ENCODE data around the gene ZC3H4.

ZC3H4 gene

DNA sequence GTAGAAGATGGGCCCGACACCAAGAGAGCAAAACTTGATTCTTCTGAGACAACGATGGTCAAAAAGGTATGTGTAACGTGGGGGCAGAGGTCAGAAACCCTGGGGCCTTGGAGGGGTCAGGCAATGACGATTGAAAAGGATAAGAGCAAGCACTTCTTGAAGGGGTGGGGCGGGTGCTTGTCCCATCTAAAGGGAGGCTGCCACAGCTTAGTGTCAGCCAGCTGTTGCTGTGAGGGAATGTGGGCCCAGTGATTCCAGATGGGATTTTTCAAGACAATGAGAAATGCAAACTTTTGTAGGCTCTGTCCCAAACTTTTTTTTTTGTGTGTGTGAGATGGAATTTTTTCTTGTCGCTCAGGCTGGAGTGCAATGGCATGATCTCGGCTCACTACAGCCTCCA is 41.6 kb upstream of the ZC3H4 start:
- TF ChIP-seq, protein P1, sequence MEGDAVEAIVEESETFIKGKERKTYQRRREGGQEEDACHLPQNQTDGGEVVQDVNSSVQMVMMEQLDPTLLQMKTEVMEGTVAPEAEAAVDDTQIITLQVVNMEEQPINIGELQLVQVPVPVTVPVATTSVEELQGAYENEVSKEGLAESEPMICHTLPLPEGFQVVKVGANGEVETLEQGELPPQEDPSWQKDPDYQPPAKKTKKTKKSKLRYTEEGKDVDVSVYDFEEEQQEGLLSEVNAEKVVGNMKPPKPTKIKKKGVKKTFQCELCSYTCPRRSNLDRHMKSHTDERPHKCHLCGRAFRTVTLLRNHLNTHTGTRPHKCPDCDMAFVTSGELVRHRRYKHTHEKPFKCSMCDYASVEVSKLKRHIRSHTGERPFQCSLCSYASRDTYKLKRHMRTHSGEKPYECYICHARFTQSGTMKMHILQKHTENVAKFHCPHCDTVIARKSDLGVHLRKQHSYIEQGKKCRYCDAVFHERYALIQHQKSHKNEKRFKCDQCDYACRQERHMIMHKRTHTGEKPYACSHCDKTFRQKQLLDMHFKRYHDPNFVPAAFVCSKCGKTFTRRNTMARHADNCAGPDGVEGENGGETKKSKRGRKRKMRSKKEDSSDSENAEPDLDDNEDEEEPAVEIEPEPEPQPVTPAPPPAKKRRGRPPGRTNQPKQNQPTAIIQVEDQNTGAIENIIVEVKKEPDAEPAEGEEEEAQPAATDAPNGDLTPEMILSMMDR (IDR thresholded peaks at IDR 0.05): no peak
- H3K27ac ChIP-seq: peak overlapping the region in 1 of 2 donors; percentile 14
- no peak for DNase-seq (ENCODE audit: low spot score)
- no peak overlapping the region for H3K4me3 ChIP-seq

DNA sequence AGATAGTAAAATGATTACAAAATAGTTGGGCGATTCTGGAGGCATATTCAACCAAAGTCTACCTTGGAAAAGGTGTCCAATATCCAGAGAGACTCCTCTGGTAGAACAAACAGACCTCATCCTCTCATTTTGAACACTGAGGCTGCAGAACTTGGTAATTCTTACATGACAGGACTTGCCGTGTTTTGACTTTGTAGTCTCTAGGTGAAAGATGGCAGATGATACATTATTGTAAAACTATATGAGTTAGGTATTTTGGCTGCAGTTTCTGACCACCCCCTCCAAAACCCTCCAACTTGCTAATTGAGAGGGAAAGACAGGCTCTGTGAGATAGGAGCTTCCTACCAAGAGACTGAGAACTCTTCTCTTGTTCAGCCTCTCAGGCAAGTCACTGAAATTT is 39.7 kb upstream of the ZC3H4 start:
- no peak overlapping the region for H3K4me3 ChIP-seq
- TF ChIP-seq, protein P1 (IDR thresholded peaks at IDR 0.05): no peak
- H3K27ac ChIP-seq: no peak overlapping the region
- DNase-seq (ENCODE audit: low spot score): no peak

DNA sequence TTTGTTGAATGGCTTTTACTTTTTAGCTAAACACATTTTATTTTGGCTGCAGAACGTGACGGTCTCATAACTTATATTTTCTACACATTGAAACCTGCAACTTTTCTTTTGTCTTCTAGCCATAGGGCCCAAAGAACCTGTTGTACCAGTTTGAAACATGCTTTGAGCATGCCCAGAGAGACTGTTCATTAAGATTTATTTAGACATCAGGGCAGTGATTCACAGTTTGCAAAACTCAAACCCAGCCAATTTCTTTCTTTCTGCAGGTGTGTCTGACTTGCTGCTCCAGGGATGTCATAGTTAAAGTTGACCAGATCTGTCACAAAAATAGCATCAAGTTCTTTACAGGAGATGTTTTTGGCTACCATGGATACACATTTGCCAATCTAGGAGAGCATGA is 39.1 kb upstream of the ZC3H4 start:
- Histone ChIP-seq H3K4me3 (no peak overlapping the region), H3K27ac (no peak overlapping the region)
- DNase-seq (ENCODE audit: low spot score): no peak
- TF ChIP-seq, protein P1 (IDR thresholded peaks at IDR 0.05): no peak

DNA sequence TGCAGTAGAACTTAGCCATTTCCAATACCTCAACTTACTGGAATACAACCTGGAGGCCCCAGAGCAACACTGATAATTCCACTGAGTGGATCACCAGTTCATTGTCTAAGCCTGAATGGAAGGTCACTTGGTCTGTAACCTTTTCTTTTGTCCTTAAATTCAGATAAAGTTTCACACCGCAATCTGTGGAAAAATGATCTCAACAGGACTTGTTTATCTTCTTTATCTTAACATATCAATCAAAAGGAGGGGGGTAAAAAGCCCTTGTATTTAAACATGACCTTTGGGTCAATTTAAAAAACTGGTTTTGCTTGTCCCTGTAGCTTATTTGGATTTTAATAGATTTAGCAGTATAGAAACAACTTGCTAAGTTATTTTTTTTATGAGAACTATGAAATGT is 38.6 kb upstream of the ZC3H4 start:
- DNase-seq (ENCODE audit: low spot score): no peak
- Histone ChIP-seq H3K27ac (no peak overlapping the region), H3K4me3 (no peak overlapping the region)
- TF ChIP-seq, protein P1 (IDR thresholded peaks at IDR 0.05): no peak

DNA sequence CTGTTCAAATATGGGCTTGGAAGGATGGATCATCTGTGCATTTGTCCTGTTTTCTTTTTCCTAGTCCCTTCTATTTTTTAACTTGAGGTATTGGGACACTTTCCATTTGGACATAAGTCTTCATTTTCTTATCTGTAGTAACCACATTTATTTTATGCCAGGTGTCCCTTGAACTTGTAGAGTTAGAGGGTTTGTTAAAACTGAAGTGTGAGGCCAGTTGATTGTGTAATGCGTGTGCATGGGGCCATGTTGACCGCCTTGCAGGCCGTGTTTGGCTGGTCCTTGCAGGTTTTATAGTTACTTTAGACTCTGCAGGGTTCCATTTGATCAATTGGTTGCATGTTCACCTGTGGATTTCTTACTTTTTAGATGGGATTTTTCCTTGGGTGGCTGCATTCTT is 38.1 kb upstream of the ZC3H4 start:
- Histone ChIP-seq H3K27ac (no peak overlapping the region), H3K4me3 (no peak overlapping the region)
- TF ChIP-seq, protein P1 (IDR thresholded peaks at IDR 0.05): no peak
- DNase-seq (ENCODE audit: low spot score): no peak

DNA sequence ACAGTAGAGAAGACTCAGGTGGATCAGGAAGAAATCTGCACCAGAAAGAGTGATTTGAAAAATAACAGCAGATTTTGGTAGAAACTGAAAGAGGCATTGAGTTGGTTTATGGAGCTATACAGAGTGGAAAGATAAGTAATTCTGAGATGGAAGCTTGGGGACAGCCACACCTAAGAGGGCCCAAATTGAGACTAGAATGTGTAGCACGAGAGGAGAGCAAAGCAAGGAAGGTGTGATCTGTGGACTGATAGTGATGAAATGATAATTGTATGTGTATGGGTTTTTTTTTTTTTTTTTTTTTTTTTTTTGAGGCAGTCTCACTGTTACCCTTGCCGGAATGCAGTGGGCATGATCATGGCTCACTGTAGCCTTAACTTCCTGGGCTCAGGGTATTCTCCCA is 33.3 kb upstream of the ZC3H4 start:
- DNase-seq (ENCODE audit: low spot score): no peak
- no peak overlapping the region for H3K27ac ChIP-seq
- no peak overlapping the region for H3K4me3 ChIP-seq
- TF ChIP-seq, protein P1 (IDR thresholded peaks at IDR 0.05): no peak

DNA sequence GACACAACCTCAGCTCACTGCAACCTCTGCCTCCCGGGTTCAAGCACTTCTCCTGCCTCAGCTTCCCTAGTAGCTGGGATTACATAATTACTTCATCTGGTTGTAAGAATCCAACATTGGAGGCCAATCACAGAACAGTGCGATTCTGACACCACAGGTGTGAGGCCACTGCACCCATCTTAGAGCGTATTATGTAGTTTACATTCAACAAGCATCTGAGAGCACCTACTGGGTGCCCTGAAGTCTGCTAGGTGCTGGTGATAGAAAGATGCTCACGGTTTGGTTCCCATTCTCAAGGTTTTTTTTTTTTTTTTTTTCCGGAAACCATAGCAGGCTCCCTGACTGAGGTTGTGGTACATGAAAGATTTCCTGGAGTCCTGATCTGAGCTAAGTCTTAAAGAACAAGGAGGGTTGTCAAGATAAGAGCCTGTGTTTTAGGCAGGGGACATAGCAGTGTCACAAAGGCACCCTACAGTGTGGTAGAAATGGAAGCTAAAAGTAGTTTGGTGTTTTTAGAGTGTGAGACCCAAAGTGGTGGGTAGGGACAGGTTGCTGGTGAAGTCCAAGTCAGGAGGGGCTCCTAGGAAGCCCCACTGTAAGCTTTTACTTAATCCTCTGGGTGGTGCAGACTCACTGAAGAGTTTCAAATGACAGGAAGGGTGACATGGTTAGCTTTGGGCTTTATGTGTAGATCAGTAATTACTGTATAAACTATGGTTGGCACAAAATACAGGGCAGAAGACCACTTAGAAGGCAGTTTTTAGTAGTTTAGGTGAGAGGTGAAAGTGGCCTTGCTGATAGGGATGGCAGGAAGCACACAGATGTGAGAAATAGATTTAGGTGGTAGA is 32.3 kb upstream of the ZC3H4 start:
- TF ChIP-seq, protein P1 (IDR thresholded peaks at IDR 0.05): no peak
- DNase-seq (ENCODE audit: low spot score): no peak
- Histone ChIP-seq H3K27ac (no peak overlapping the region), H3K4me3 (no peak overlapping the region)
